Measurements from ENCODE around the gene NKG7.
A peak's percentile ranks its signal among the peaks of the same experiment; 100 is the strongest.
"Not testable (repeated sequence)": the region's sequence is repeated elsewhere in the genome, so short reads cannot be mapped to it uniquely, and the experiment has no call there.

NKG7 gene, protein sequence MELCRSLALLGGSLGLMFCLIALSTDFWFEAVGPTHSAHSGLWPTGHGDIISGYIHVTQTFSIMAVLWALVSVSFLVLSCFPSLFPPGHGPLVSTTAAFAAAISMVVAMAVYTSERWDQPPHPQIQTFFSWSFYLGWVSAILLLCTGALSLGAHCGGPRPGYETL

DNA sequence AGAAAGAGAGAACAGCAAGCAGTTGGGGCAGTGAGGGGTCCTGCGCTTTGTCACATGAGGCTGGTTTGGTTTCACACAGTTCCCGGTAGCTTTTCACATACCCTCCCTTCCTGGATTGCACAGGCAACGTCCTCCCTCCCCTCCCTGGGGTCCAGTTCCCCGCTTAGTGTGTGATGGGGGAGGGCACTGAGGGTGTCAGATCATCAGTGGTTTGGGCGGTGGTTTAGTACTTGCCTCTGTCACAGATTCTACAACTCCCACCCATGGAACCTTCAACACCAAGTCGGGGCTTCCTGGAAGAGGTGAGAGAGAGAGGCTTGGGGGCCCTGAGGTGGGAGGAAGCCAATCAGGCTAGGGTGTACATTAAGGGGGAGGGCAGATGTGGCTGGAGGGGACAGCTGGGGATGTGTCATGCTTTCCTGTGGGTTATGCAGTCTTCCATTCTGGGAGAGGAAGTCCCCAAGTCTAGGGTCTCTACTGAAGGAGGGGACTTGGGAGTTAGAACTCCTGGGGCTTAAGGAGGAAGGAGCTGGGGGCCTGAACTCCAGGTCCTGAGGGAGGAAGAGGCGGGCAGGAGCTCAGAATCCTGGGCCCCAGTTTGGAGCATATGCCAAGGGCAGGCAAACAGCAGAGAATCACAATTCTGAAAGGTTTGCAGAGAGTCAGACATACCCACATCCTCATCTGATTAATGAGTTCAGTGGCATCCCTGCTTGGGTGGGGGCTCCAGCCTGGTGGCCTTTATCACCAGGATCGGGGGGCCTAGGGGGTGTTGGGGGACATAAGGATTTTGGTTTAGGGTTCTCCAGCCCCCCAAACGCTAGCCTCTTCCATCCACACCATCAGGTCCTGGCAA is at the start of gene NKG7:
TSS of gene NKG7 (minus strand) at position 6 of the 856 bp plus-strand sequence. CDS start 119 bp downstream, outside the sequence.
- H3K36me3 Mint-ChIP-seq = peaks cover 4% of the 10 kb centered on the region

GRCh38 chr19:51422053-51422448 is 49.6 kb upstream of the NKG7 start:
- Mint-ChIP-seq H3K9me3 (ENCODE audit: low read depth) (no peaks in the 10 kb centered on the region), H3K27ac (no peak overlapping the region), H3K4me3 (no peak overlapping the region), H3K27me3 (peaks cover 5% of the 10 kb centered on the region), H3K4me1 (ENCODE audit: low read depth) (peaks cover 13% of the 10 kb centered on the region), H3K36me3 (no peaks in the 10 kb centered on the region)

More for the DNA sequence above, at the start of gene NKG7:
- Mint-ChIP-seq H3K9me3 (ENCODE audit: low read depth) (no peaks in the 10 kb centered on the region), H3K4me3 (peak within 1 kb of the TSS; percentile 87), H3K27me3 (no peaks in the 10 kb centered on the region), H3K27ac (peak within 1 kb of the TSS; percentile 94), H3K4me1 (ENCODE audit: low read depth) (peaks cover 76% of the 10 kb centered on the region)

- H3K27ac Mint-ChIP-seq = no peak overlapping the region
- H3K36me3 Mint-ChIP-seq = no peaks in the 10 kb centered on the region
- peaks cover 16% of the 10 kb centered on the region for H3K4me1 Mint-ChIP-seq (ENCODE audit: low read depth)
- peaks cover 5% of the 10 kb centered on the region for H3K27me3 Mint-ChIP-seq
- H3K4me3 Mint-ChIP-seq = no peak overlapping the region
- H3K9me3 Mint-ChIP-seq (ENCODE audit: low read depth) = no peaks in the 10 kb centered on the region
Observed at GRCh38 chr19:51421229-51422052, 49.0 kb upstream of the NKG7 start.

DNA sequence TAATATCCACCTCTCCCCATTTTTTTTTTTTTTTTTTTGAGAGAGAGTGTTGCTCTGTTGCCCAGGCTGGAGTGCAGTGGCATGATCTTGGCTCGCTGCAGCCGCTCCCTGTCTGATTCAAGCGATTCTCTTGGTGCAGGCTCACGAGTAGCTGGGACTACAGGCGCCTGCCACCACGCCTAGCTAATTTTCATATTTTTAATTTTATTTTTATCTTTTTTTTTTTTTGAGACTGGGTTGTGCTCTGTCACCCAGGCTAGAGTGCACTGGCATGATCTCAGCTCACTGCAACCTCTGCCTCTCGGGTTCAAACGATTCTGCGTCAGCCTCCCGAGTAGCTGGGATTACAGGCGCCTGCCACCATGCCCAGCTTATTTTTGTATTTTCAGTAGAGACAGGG is 48.1 kb upstream of the NKG7 start:
- not testable (repeated sequence) for H3K4me3 Mint-ChIP-seq; H3K9me3 Mint-ChIP-seq (ENCODE audit: low read depth); H3K27ac Mint-ChIP-seq; H3K27me3 Mint-ChIP-seq; H3K36me3 Mint-ChIP-seq
- peaks cover 14% of the 10 kb centered on the region for H3K4me1 Mint-ChIP-seq (ENCODE audit: low read depth)

- Mint-ChIP-seq H3K4me1 (ENCODE audit: low read depth) (peaks cover 12% of the 10 kb centered on the region), H3K9me3 (ENCODE audit: low read depth) (no peaks in the 10 kb centered on the region), H3K27me3 (peaks cover 5% of the 10 kb centered on the region), H3K36me3 (no peaks in the 10 kb centered on the region), H3K27ac (no peak overlapping the region), H3K4me3 (no peak overlapping the region)
Observed at GRCh38 chr19:51418707-51419106, 46.3 kb upstream of the NKG7 start.

DNA sequence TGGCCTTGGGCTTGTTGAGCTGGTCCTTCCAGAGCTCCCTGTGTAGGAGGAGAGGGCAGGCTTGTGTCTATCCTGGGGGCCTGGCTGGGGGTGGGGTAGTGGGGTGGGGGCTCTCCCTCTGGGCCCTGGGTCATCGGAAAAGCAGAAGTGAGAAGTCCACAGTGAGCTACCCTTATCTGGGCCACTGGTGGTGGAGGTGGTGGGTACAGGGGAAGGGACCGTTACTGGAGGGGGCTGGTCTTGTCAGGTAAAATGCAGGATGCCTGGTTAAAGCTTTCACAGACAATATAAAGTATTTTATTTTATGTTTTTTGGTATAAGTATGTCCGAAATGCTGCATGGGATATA is 45.3 kb upstream of the NKG7 start:
- H3K4me3 Mint-ChIP-seq = no peak overlapping the region
- H3K27me3 Mint-ChIP-seq = peaks cover 5% of the 10 kb centered on the region
- peaks cover 12% of the 10 kb centered on the region for H3K4me1 Mint-ChIP-seq (ENCODE audit: low read depth)

DNA sequence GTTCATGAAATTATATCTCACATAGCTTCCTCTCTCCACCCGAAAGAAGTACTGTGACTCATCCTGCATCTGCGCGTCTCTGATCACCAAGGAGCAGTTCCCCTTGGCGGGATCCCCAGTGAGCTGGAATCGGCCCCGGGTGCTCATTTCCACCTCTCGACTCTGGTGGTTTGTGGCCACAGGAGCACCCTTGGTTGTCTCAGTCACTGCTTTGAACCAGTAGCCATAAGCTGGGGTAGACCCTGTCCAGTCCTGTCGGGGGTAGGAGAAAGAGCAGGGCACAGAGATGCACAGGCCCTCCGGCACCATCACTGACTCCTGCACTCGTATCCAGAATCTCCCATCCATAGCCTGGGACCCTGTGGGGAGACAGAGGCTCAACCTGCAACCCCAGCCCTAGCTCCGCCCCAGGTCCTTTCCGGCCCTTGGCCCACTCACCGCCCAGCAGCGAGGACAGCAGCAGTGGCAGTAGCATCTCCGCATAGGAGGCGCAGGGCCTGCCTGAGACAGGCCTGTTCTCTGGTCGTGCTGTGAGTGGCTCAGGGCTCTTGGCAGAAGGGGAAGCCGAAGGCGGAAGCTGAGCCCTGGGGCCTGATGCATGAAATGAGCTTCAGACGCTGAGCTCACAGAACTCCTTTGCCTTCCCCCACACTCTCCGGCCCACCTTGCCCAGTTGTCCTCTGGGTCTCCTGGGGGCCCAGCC is 44.8 kb upstream of the NKG7 start, which contains the start of gene SIGLEC10:
TSS of gene SIGLEC10 (minus strand) at position 536 of the 703 bp plus-strand sequence. CDS start at position 475, 61 bp downstream.
- Mint-ChIP-seq H3K27ac (peak within 1 kb of the TSS; percentile 41), H3K36me3 (no peaks in the 10 kb centered on the region), H3K4me1 (ENCODE audit: low read depth) (peaks cover 12% of the 10 kb centered on the region), H3K4me3 (no peak within 1 kb of the TSS), H3K27me3 (peaks cover 5% of the 10 kb centered on the region), H3K9me3 (ENCODE audit: low read depth) (no peaks in the 10 kb centered on the region)

More for the DNA sequence above, 45.3 kb upstream of the NKG7 start:
- Mint-ChIP-seq H3K9me3 (ENCODE audit: low read depth) (no peaks in the 10 kb centered on the region), H3K27ac (no peak overlapping the region), H3K36me3 (no peaks in the 10 kb centered on the region)

GRCh38 chr19:51416422-51416821 is 44.0 kb upstream of the NKG7 start:
- not testable (repeated sequence) for H3K27me3 Mint-ChIP-seq, H3K4me3 Mint-ChIP-seq

GRCh38 chr19:51415187-51415586 is 42.7 kb upstream of the NKG7 start:
- H3K27me3 Mint-ChIP-seq = peaks cover 4% of the 10 kb centered on the region
- no peaks in the 10 kb centered on the region for H3K36me3 Mint-ChIP-seq
- H3K27ac Mint-ChIP-seq = no peak overlapping the region
- no peaks in the 10 kb centered on the region for H3K9me3 Mint-ChIP-seq (ENCODE audit: low read depth)
- no peak overlapping the region for H3K4me3 Mint-ChIP-seq
- H3K4me1 Mint-ChIP-seq (ENCODE audit: low read depth) = peaks cover 12% of the 10 kb centered on the region

More at GRCh38 chr19:51416422-51416821, 44.0 kb upstream of the NKG7 start:
- H3K9me3 Mint-ChIP-seq (ENCODE audit: low read depth); H3K36me3 Mint-ChIP-seq; H3K27ac Mint-ChIP-seq: not testable (repeated sequence)
- H3K4me1 Mint-ChIP-seq (ENCODE audit: low read depth) = peaks cover 12% of the 10 kb centered on the region

DNA sequence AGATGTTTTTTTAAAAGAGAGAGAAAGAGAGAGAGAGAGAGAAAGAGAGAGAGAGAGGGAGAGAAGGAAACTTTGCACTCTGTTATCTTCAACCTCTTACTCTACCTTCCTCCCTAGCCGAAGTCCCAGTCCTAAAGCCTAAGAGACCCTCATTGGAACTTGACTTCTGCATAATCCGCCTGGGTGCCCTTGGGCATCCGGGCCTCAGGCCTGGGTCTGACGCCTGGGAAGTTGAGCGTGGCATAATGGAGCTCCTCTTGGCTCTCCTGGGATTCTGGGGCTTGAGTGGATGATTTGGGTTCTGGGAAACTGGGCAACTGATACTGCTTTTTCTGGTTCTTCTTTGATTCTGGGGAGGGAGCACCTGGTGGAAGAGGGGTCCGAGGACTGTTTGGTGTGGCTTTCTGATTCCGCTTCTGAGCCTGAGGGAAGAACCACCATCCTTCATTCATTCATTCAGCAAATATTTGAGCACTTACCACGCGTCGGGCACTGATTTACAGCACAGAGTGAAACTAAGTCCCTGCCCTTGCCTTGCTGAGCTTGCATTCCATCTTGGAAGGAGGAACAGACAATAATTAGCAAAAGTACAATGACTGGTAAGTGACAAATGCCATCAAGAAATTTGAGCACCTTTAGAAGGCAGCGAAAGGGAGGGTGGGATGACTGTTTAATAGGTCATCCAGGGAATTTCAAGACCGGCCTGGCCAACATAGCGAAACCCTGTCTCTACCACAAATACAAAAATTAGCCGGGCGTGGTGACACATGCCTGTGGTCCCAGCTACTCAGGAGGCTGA is 38.7 kb upstream of the NKG7 start:
- H3K4me3 Mint-ChIP-seq = no peak overlapping the region
- H3K36me3 Mint-ChIP-seq = peaks cover 3% of the 10 kb centered on the region
- H3K27me3 Mint-ChIP-seq = no peaks in the 10 kb centered on the region
- no peaks in the 10 kb centered on the region for H3K4me1 Mint-ChIP-seq (ENCODE audit: low read depth)
- H3K9me3 Mint-ChIP-seq (ENCODE audit: low read depth) = no peaks in the 10 kb centered on the region
- H3K27ac Mint-ChIP-seq = no peak overlapping the region

- no peak overlapping the region for H3K27ac Mint-ChIP-seq
- no peaks in the 10 kb centered on the region for H3K9me3 Mint-ChIP-seq (ENCODE audit: low read depth)
- H3K27me3 Mint-ChIP-seq = no peaks in the 10 kb centered on the region
- H3K4me1 Mint-ChIP-seq (ENCODE audit: low read depth) = no peaks in the 10 kb centered on the region
- peaks cover 3% of the 10 kb centered on the region for H3K36me3 Mint-ChIP-seq
- no peak overlapping the region for H3K4me3 Mint-ChIP-seq
Observed at GRCh38 chr19:51407511-51408131, 35.2 kb upstream of the NKG7 start.

DNA sequence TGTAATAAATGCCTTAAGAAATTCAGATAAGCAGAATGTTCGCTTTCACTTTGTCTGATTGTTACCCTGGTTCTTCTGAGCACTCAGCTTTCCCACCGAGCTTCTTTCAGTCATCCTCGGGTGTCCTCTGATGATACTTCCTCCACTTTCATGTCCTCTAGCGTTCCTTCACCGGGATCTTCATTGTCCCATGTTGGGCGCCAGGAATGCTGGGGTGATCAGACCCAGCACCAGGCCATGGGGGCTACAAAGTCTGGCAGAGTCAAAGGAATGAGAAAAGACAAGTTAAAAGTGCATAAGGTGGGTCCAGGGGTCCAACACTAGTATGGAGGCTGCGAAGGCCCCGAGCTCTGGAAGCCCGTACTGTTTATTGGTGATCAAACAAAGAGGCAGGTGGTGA is 29.7 kb upstream of the NKG7 start:
- Mint-ChIP-seq H3K27me3 (no peaks in the 10 kb centered on the region), H3K4me3 (no peak overlapping the region), H3K9me3 (ENCODE audit: low read depth) (peaks cover 9% of the 10 kb centered on the region), H3K27ac (no peak overlapping the region), H3K4me1 (ENCODE audit: low read depth) (peaks cover 9% of the 10 kb centered on the region), H3K36me3 (peaks cover 8% of the 10 kb centered on the region)

DNA sequence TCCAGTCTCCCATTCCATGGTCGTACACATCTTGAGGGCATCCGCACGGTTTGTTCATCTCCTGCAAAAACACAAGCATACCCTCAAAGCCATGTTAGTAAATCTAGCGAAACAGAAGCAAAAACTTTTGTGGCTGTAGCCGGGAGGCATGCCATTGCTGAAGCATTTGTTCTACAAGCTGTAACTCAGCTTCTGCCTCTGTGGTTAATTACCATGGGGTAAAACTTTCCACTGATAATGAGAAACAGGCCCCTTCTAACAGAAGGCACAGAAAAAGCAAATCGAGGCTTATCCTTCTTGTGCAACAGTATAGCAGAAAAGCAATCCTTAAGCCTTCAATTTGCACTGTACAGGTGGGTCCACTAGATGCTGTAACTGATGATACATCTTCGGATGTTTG is 27.5 kb upstream of the NKG7 start:
- not testable (repeated sequence) for H3K27ac Mint-ChIP-seq; H3K4me3 Mint-ChIP-seq; H3K27me3 Mint-ChIP-seq; H3K36me3 Mint-ChIP-seq; H3K9me3 Mint-ChIP-seq (ENCODE audit: low read depth)
- H3K4me1 Mint-ChIP-seq (ENCODE audit: low read depth) = peaks cover 19% of the 10 kb centered on the region

Data from activated naive CD8-positive, alpha-beta T cell (primary cell).